ENCODE measurements around the gene CAPN5. TPM values are rescaled to one million over a fixed set of nuclear protein-coding genes. Genes with fewer than 3 reads are reported as not detected.

Gene CAPN5
- total and polyA plus RNA-seq, 4 donors: 6.5 to 25.8 (median 18.2) TPM

GRCh38 chr11:77040889-77041288 lies 25.9 kb upstream of the CAPN5 start (continued):
- TF ChIP-seq ZBTB33 (IDR thresholded peaks at IDR 0.05): no peak

GRCh38 chr11:77042111-77042726 lies 24.6 kb upstream of the CAPN5 start:
- DNase-seq (ENCODE audit: low spot score): no peak
- Histone ChIP-seq H3K4me3 (ENCODE audit: low read depth in 1 of 3, low read length in 3 of 3) (no peak overlapping the region), H3K27ac (ENCODE audit: low read depth in 1 of 2, low read length in 2 of 2) (no peak overlapping the region), H3K27me3 (ENCODE audit: control insufficient read depth in 4 of 4, insufficient read depth in 4 of 4, low read length in 3 of 4) (peaks cover 0 to 5% (median 3%) of the 10 kb centered on the region in 4 donors), H3K9me3 (ENCODE audit: control insufficient read depth in 4 of 4, low read length in 3 of 4) (no peaks in the 10 kb centered on the region), H3K9ac (ENCODE audit: low read depth in 1 of 2, low read length in 2 of 2) (no peak overlapping the region), H3K36me3 (ENCODE audit: control insufficient read depth in 4 of 4, insufficient read depth in 3 of 4, low read depth in 1 of 4, low read length in 3 of 4) (no peaks in the 10 kb centered on the region), H3K4me1 (ENCODE audit: control insufficient read depth in 4 of 4, insufficient read depth in 4 of 4, low read length in 3 of 4) (peaks cover 4 to 21% (median 9%) of the 10 kb centered on the region in 4 donors)
- 88% methylated on average over 13 of the region's 13 CpGs for WGBS
- no peak for TF ChIP-seq MAX (IDR thresholded peaks at IDR 0.05)
- no peak for TF ChIP-seq FOXA1 (IDR thresholded peaks at IDR 0.05)
- TF ChIP-seq JUND (IDR thresholded peaks at IDR 0.05): no peak
- no peak for TF ChIP-seq ZBTB33 (IDR thresholded peaks at IDR 0.05)
- no peak for TF ChIP-seq RXRA (IDR thresholded peaks at IDR 0.05)
- no peak for TF ChIP-seq RAD21 (IDR thresholded peaks at IDR 0.05)
- TF ChIP-seq FOXA2 (IDR thresholded peaks at IDR 0.05): no peak
- no peak for TF ChIP-seq HNF4G (IDR thresholded peaks at IDR 0.05)
- no peak for TF ChIP-seq HNF4A (conservative IDR thresholded peaks at IDR 0.05)
- TF ChIP-seq YY1 (IDR thresholded peaks at IDR 0.05): no peak
- no peak for TF ChIP-seq EGR1 (IDR thresholded peaks at IDR 0.05; ENCODE audit: low read depth in 2 of 2)
- TF ChIP-seq SP1 (IDR thresholded peaks at IDR 0.05): no peak

GRCh38 chr11:77044356-77044755 lies 22.4 kb upstream of the CAPN5 start:
- Histone ChIP-seq H3K9me3 (ENCODE audit: control insufficient read depth in 4 of 4, low read length in 3 of 4) (no peaks in the 10 kb centered on the region), H3K9ac (ENCODE audit: low read depth in 1 of 2, low read length in 2 of 2) (no peak overlapping the region), H3K27me3 (ENCODE audit: control insufficient read depth in 4 of 4, insufficient read depth in 4 of 4, low read length in 3 of 4) (peaks cover 0 to 5% (median 3%) of the 10 kb centered on the region in 4 donors), H3K4me3 (ENCODE audit: low read depth in 1 of 3, low read length in 3 of 3) (no peak overlapping the region), H3K4me1 (ENCODE audit: control insufficient read depth in 4 of 4, insufficient read depth in 4 of 4, low read length in 3 of 4) (peaks cover 5 to 22% (median 10%) of the 10 kb centered on the region in 4 donors), H3K27ac (ENCODE audit: low read depth in 1 of 2, low read length in 2 of 2) (no peak overlapping the region), H3K36me3 (ENCODE audit: control insufficient read depth in 4 of 4, insufficient read depth in 3 of 4, low read depth in 1 of 4, low read length in 3 of 4) (no peaks in the 10 kb centered on the region)
- no peak for DNase-seq (ENCODE audit: low spot score)
- TF ChIP-seq RAD21 (IDR thresholded peaks at IDR 0.05) (no peak), FOXA2 (IDR thresholded peaks at IDR 0.05) (no peak), ATF3 (IDR thresholded peaks at IDR 0.05) (no peak), HNF4A (conservative IDR thresholded peaks at IDR 0.05) (no peak), HNF4G (IDR thresholded peaks at IDR 0.05) (no peak)
- WGBS: 79% methylated on average over 2 of the region's 2 CpGs

Measured in liver (tissue), 9 donors.